CD4-positive, alpha-beta T cell (primary cell): ENCODE data around the gene TROAP. TPM values are rescaled to one million over a fixed set of nuclear protein-coding genes. Genes with fewer than 3 reads are reported as not detected.
"Not testable (repeated sequence)": the region's sequence is repeated elsewhere in the genome, so short reads cannot be mapped to it uniquely, and the experiment has no call there.

Source experiments
- ATAC-seq: fragments of 200-7000 bp; cut with Tn5 transposase; one replicate; pipeline ENCODE4 v1.10.0; 2022; ENCODE audit warnings: mild to moderate bottlenecking; ENCODE audit not compliant: poor library complexity
- CTCF ChIA-PET: fragments of 350-600 bp; sonication (Branson Sonifier 250); formaldehyde crosslinking; loops from one replicate; lab custom pipeline; 2021; ENCODE audit warnings: antibody characterized with exemption, inconsistent platforms; lab: Charles Lee
- POLR2A ChIA-PET: fragments of 350-600 bp; sonication (Branson Sonifier 250); formaldehyde crosslinking; loops from one replicate; lab custom pipeline; 2021; ENCODE audit warnings: antibody characterized with exemption, inconsistent platforms; lab: Charles Lee
- DNase-seq, 14 experiments: peaks; one replicate each; pipeline ENCODE4 v3.0.0-alpha.2; 2013 to 2020; ENCODE audit warnings: mixed read lengths in 2 of 14
- H3K27ac ChIP-seq, 2 donors: one replicate each; pipeline versions ENCODE4 v1.5.1 to v1.7.0; 2013; ENCODE audit warnings: low read length in 2 of 2, low read depth in 1 of 2, mild to moderate bottlenecking in 1 of 2
- H3K27me3 ChIP-seq, 2 experiments: 1 replicate in 1 of 2; 2 replicates in 1 of 2; pipeline versions ENCODE4 v1.6.1 to v1.7.0; 2013; ENCODE audit warnings: low read length in 2 of 2, control low read depth in 1 of 2, mild to moderate bottlenecking in 1 of 2, moderate library complexity in 1 of 2; ENCODE audit not compliant: insufficient read depth in 2 of 2, control insufficient read depth in 1 of 2
- H3K36me3 ChIP-seq: one replicate; pipeline ENCODE4 v1.6.1; 2013; ENCODE audit warnings: low read length, control low read depth; ENCODE audit not compliant: insufficient read depth
- H3K4me1 ChIP-seq: one replicate; pipeline ENCODE4 v1.6.1; 2013; ENCODE audit warnings: low read length, control low read depth; ENCODE audit not compliant: insufficient read depth
- H3K4me3 ChIP-seq: one replicate; pipeline ENCODE4 v1.5.1; 2013; ENCODE audit warnings: mild to moderate bottlenecking, low read length, moderate library complexity
- H3K9me3 ChIP-seq, 2 experiments: 1 replicate in 1 of 2; 2 replicates in 1 of 2; pipeline versions ENCODE4 v1.6.1 to v1.7.0; 2013; ENCODE audit warnings: low read length in 2 of 2, mild to moderate bottlenecking in 2 of 2, control low read depth in 1 of 2, moderate library complexity in 1 of 2; ENCODE audit not compliant: control insufficient read depth in 1 of 2, insufficient read depth in 1 of 2
- H3K27ac Mint-ChIP-seq: one replicate; pipeline ENCODE4 v1.8.0; 2020; ENCODE audit warnings: mixed read lengths
- H3K27me3 Mint-ChIP-seq: one replicate; pipeline ENCODE4 v1.8.0; 2021; ENCODE audit warnings: mixed read lengths
- H3K36me3 Mint-ChIP-seq: one replicate; pipeline ENCODE4 v1.8.0; 2021; ENCODE audit warnings: low read depth, mixed read lengths
- H3K4me1 Mint-ChIP-seq: one replicate; pipeline ENCODE4 v1.8.0; 2021; ENCODE audit warnings: low read depth, mixed read lengths
- H3K4me3 Mint-ChIP-seq: one replicate; pipeline ENCODE4 v1.8.0; 2020; ENCODE audit warnings: mild to moderate bottlenecking, mixed read lengths
- H3K9me3 Mint-ChIP-seq: one replicate; pipeline ENCODE4 v1.8.0; 2020; ENCODE audit warnings: mixed read lengths
- CTCF ChIP-seq: fragments of 200-600 bp; IDR thresholded peaks from one replicate; pipeline ENCODE4 v1.8.0; 2022; ENCODE audit warnings: antibody characterized with exemption, mild to moderate bottlenecking
- intact Hi-C, 2 experiments: fragments of 100-400 bp; cut with DNase I in 1 of 2; cut with micrococcal nuclease in 1 of 2; formaldehyde crosslinking; loops; one replicate each; pipeline versions ENCODE4 v1.15.1 to v1.9.0; 2023 to 2025; cut with DNase I, micrococcal nuclease
- total RNA-seq, 174 experiments: library from RNA in 2 of 174; stranded (reverse) in 2 of 174; gene quantifications; one replicate each; pipeline ENCODE4 v1.2.3 and lab custom pipeline; 2021 to 2026

The TROAP gene
- total RNA-seq, 2 experiments from 2014 or later, result 0.30 to 0.31 TPM

GRCh38 chr12:49305762-49306510 lies 17.1 kb upstream of the TROAP start:
- no peak for DNase-seq
- TF ChIP-seq CTCF, result no peak
- ChIA-PET CTCF (no interaction called here), POLR2A (no interaction called here)
- Histone ChIP-seq H3K27me3 (peaks cover 4 to 5% of the 10 kb centered on the region in 2 experiments), H3K9me3 (no peaks in the 10 kb centered on the region), H3K4me1 (peaks cover 4% of the 10 kb centered on the region), H3K4me3 (no peak overlapping the region), H3K27ac (no peak overlapping the region), H3K36me3 (no peaks in the 10 kb centered on the region)
- intact Hi-C loops, result no loop called here
- Mint-ChIP-seq H3K36me3 (no peaks in the 10 kb centered on the region), H3K27ac (no peak overlapping the region), H3K9me3 (no peaks in the 10 kb centered on the region), H3K4me3 (no peak overlapping the region), H3K4me1 (no peaks in the 10 kb centered on the region), H3K27me3 (peaks cover 58% of the 10 kb centered on the region)
- no peak for ATAC-seq

- no peaks in the 10 kb centered on the region for H3K4me1 Mint-ChIP-seq
- Histone ChIP-seq H3K4me3 (no peak overlapping the region), H3K9me3 (no peaks in the 10 kb centered on the region), H3K4me1 (no peaks in the 10 kb centered on the region), H3K27me3 (peaks cover 1 to 4% of the 10 kb centered on the region in 2 experiments), H3K36me3 (no peaks in the 10 kb centered on the region), H3K27ac (no peak overlapping the region)
- H3K9me3 Mint-ChIP-seq, result no peaks in the 10 kb centered on the region
- ChIA-PET POLR2A (no interaction called here), CTCF (no interaction called here)
- intact Hi-C loops, result no loop called here
- TF ChIP-seq CTCF, result no peak
- no peak overlapping the region for H3K4me3 Mint-ChIP-seq
- H3K27ac Mint-ChIP-seq, result no peak overlapping the region
- H3K36me3 Mint-ChIP-seq, result no peaks in the 10 kb centered on the region
- peaks cover 43% of the 10 kb centered on the region for H3K27me3 Mint-ChIP-seq
- no peak for ATAC-seq
- no peak for DNase-seq
Measured at GRCh38 chr12:49309386-49309785, 13.7 kb upstream of the TROAP start.

- H3K4me3 Mint-ChIP-seq, H3K36me3 Mint-ChIP-seq, H3K27me3 ChIP-seq, H3K4me1 Mint-ChIP-seq, CTCF ChIA-PET, H3K27ac Mint-ChIP-seq, POLR2A ChIA-PET, DNase-seq, intact Hi-C loops, H3K4me1 ChIP-seq, ATAC-seq, H3K4me3 ChIP-seq, H3K36me3 ChIP-seq, H3K9me3 ChIP-seq, H3K9me3 Mint-ChIP-seq, H3K27ac ChIP-seq: not testable (repeated sequence)
- peaks cover 43% of the 10 kb centered on the region for H3K27me3 Mint-ChIP-seq
Measured at GRCh38 chr12:49310451-49311000, 12.5 kb upstream of the TROAP start.
